GM19467 (cell line): ENCODE measurements around the gene PARP8.
"Not testable (repeated sequence)": the region's sequence is repeated elsewhere in the genome, so short reads cannot be mapped to it uniquely, and the experiment has no call there.

Source experiments
- ATAC-seq: cut with Tn5 transposase; IDR thresholded peaks from one replicate; pipeline ENCODE4 v1.9.1; 2021; ENCODE audit warnings: mild to moderate bottlenecking, moderate library complexity; ENCODE audit not compliant: unreplicated experiment

The PARP8 gene

GRCh38 chr5:50766967-50767366 is 100.5 kb downstream of the PARP8 start:
- no peak for ATAC-seq

DNA sequence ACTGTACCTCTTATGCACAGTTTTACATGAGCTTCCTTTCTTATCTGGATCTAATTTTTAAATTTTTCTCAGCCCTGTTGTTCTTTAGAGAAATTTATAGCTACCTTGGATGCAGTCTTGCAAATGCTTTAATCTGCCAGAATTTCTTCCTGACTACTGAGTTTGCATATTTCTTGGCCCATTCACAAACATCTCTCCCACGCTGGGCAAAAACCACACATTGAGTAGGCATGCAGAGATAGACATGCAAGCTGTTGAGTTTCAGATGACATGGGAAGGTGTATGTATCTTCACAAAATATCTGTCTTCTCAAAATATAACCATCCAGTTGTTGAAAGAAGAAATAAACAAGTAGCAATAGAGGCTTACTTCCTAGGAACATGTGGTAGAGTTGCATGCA is 101.2 kb downstream of the PARP8 start:
- no peak for ATAC-seq

GRCh38 chr5:50768634-50769033 is 102.2 kb downstream of the PARP8 start:
- ATAC-seq = no peak

- ATAC-seq = no peak
Observed at GRCh38 chr5:50770441-50770840, 104.0 kb downstream of the PARP8 start.

- not testable (repeated sequence) for ATAC-seq
Observed at GRCh38 chr5:50774446-50775175, 108.2 kb downstream of the PARP8 start.

GRCh38 chr5:50786073-50786472 is 119.6 kb downstream of the PARP8 start:
- no peak for ATAC-seq

DNA sequence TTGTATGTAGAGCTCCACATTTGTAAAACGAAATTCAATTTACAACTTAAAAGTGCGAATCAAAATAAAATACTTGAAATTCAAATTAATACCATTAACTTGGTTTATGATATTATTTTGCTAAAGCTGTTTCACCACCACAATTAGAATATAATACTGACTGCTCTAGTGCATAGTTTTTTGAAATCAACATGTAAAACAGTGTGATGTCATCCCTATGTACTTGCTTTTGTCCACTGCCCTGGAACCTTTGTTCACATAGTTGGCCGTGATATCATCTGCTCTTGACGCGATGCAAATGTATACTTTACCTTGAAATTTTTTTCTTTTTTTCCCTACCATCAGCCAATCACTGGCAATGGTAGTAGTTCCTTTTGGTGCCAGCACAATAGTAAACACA is 125.4 kb downstream of the PARP8 start:
- ATAC-seq = no peak

GRCh38 chr5:50792843-50793242 is 126.4 kb downstream of the PARP8 start:
- ATAC-seq = no peak

GRCh38 chr5:50794812-50795211 is 128.4 kb downstream of the PARP8 start:
- ATAC-seq = no peak

GRCh38 chr5:50798002-50798401 is 131.6 kb downstream of the PARP8 start:
- ATAC-seq = no peak

- no peak for ATAC-seq
Observed at GRCh38 chr5:50799596-50799995, 133.2 kb downstream of the PARP8 start.

GRCh38 chr5:50800410-50800809 is 134.0 kb downstream of the PARP8 start:
- ATAC-seq = no peak

GRCh38 chr5:50807661-50808060 is 141.2 kb downstream of the PARP8 start:
- ATAC-seq = no peak

DNA sequence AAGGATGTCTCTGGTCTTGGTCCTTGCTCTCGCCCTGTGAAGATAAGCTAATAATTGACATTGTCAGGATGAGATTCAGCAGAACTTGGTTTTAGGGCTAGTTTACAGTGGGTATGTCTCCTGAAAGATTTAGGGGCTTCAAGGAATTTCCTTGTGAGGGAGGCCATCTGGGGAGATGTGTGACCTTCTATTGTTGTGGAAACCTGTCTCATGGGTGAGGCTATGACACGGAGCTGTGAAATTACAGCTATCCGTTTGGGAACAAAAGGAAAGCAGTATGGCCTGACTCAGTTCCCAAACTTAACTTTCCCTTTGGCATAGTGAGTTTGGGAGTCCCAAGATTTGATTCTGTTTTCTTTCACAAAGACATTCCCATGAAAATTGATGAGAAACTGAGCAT is 142.0 kb downstream of the PARP8 start:
- no peak for ATAC-seq

DNA sequence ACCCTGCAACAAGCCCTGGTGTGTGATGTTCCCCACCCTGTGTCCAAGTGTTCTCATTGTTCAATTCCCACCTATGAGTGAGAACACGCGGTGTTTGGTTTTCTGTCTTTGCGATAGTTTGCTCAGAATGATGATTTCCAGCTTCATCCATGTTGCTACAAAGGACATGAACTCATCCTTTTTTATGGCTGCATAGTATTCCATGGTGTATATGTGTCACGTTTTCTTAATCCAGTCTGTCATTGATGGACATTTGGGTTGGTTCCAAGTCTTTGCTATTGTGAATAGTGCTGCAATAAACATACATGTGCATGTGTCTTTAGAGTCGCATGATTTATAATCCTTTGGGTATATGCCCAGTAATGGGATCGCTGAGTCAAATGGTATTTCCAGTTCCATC is 145.3 kb downstream of the PARP8 start:
- ATAC-seq = not testable (repeated sequence)

DNA sequence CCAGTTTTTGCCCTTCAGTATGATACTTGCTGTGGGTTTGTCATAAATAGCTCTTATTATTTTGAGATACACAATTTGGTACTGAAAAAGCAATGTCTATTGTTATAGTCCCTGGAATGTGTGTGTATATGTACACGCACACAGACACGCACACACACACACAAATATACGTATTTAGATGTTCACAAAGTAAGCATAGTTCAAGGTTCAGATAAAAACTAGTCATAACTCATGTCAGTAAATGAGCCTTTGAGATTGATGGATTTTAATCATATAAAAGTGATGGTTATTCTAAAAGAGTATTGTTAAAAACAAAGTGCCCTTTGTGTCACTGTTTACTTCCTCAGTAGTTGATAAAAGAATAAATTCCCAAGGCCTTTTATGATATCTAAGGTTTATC is 147.3 kb downstream of the PARP8 start:
- ATAC-seq = no peak

DNA sequence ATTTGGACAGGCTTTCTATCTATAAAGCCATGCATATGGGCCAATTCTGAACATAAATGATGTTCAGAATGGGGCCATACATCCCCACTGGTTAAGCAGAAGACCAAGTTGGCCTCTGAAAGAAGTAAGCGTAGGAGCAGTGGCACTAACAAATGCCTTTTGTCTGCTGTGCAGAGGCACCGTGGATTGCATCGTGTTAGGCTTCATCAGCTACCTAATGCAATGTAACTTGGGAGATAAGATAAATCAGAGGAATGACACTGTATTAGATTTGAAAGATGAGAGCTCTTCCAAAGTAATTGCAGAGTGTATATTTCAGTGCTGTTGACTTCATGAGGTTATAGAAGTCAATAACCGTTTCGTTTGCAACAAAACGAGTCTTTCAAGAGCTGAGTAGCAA is 148.1 kb downstream of the PARP8 start:
- ATAC-seq = no peak

DNA sequence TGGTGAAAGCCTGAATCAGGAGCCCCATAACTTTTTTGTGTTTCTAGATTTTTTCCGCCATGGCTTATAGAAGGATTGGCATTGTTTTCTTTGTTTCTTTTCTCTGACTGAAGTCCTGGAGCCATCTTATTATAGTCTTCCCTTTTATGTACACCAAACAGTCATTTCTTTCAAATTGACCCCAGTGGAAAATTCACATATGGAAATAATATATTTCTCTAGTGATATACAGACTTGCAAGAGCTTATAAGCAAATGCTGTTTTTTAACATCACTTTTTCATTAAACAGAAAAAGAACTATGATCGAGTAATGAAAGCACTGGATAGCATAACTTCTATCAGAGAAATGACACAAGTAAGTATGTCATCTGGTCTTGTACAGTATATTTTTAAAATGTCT is 155.6 kb downstream of the PARP8 start:
- no peak for ATAC-seq

DNA sequence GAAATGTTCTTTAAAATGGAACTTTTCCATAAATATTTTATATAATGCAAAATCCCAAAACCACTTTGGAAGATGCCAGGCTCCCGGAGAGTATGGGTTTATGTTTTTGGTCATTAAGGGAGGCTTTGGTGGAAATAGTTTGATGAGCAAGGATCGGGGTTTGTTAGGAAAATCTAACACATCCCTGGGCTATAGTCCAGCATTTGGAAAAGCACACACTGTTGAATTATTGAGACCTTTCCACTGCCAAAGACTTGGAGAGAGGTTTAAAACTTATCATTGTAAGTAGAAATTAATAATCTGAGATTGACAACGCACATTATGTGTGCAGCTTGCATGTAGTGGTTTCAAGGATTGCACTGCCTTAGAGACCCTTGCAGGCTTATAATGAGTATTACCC is 156.3 kb downstream of the PARP8 start:
- ATAC-seq = no peak

DNA sequence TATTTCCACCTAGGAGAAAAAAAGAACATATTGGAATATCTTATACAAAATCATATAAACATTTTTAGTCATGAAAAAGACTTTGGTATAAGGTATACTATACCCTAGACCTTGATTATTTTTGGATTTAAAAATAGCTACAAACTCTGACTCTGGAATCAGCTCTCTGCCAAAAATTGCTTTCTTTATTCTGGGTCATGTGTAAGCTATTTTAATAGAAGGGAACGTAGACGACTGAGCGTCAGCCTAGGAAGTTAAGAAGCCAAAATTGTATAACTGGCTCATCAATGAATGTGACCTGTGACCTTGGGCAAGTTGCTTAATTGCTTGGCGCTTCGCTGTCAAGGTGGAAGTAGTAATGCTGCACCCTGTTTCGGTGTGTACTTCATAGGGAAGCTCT is 157.1 kb downstream of the PARP8 start:
- no peak for ATAC-seq

DNA sequence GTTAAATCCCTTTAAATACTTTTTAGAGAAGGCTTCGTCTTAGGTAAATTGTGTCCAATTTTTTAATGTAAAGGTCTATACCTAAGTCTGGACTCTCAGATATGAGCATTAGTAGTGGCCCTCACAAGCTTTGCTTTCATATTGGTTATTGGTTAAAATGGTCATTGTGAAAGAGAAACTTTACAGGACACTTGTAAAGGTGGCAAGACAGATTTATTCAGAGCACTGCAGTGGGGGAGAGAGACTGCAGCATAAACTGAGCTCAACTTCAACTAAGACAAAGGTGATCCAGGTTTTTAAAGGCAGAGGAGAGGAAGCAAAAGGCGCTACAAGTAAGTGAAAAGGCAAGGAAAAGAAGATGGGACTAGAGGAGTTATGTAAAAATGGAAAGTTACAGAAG is 157.7 kb downstream of the PARP8 start:
- no peak for ATAC-seq

GRCh38 chr5:50827516-50828247 is 161.2 kb downstream of the PARP8 start:
- no peak for ATAC-seq

GRCh38 chr5:50829023-50829422 is 162.6 kb downstream of the PARP8 start:
- ATAC-seq = no peak
